Measurements from ENCODE around the gene CNN1.

DNA sequence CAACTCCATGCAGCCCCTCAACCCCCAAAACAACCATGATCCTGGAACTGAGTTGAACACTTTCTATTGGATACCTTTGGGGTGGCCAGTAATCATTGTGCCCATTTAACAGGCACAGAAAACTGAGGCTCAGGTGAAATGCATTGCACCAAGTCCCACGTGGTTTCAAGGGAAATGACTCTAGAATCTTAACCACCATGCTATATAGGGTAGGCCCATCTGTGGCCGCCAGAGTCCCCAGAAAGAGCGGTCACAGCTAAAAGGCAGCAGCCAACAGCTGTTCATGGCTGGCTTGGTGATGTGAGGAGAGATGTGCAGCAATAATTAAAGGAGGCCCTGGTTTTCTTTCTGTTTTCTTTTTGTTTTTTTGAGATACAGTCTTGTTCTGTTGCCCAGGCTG lies 2.6 kb downstream of the CNN1 start:
- TF ChIP-seq, protein P1, sequence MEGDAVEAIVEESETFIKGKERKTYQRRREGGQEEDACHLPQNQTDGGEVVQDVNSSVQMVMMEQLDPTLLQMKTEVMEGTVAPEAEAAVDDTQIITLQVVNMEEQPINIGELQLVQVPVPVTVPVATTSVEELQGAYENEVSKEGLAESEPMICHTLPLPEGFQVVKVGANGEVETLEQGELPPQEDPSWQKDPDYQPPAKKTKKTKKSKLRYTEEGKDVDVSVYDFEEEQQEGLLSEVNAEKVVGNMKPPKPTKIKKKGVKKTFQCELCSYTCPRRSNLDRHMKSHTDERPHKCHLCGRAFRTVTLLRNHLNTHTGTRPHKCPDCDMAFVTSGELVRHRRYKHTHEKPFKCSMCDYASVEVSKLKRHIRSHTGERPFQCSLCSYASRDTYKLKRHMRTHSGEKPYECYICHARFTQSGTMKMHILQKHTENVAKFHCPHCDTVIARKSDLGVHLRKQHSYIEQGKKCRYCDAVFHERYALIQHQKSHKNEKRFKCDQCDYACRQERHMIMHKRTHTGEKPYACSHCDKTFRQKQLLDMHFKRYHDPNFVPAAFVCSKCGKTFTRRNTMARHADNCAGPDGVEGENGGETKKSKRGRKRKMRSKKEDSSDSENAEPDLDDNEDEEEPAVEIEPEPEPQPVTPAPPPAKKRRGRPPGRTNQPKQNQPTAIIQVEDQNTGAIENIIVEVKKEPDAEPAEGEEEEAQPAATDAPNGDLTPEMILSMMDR (IDR thresholded peaks at IDR 0.05), result no peak
- TF ChIP-seq POLR2A (IDR thresholded peaks at IDR 0.05) (no peak), POLR2AphosphoS5 (IDR thresholded peaks at IDR 0.05) (no peak)
